ENCODE results near the gene VPS52. TPM values are rescaled to one million over a fixed set of nuclear protein-coding genes. Genes with fewer than 3 reads are reported as not detected.
A peak's percentile ranks its signal among the peaks of the same experiment; 100 is the strongest.

The VPS52 gene
- total and polyA plus RNA-seq, 9 of the 15 experiments (the other 6 are each of a cell fraction or from before 2014, with no cell fraction given): 24.4 to 103 (median 40.2) TPM

- H3K36me3 ChIP-seq (ENCODE audit: control insufficient read depth, insufficient read depth, low read length): peaks cover 89% of the 10 kb centered on the region
- H3K9ac ChIP-seq (ENCODE audit: insufficient read depth in 1 of 2, low read depth in 2 of 2, low read length in 2 of 2): peak overlapping the region in 1 of 2 experiments; percentile 30; a peak in 2 of 4 replicates
- in situ Hi-C loops (cut with MboI): no loop called here
- DNase-seq (ENCODE audit: extremely low read depth in 1 of 4, low spot score in 3 of 4) (no peak), FAIRE-seq (no peak), ATAC-seq (no peak)
- ChIA-PET CTCF (ENCODE audit: low intra/inter-chr PET ratio) (interaction anchor here (1.2 to 6.6 kb wide), 7 partner anchors 19 to 145 kb away, joined by 5 to 64 read pairs (median 14); partner anchors contain the start of genes CUTA, KIFC1 and RGL2), POLR2A (interaction anchor here (0.7 to 8.1 kb wide), 4 partner anchors 8 to 19 kb away, joined by 3 to 90 read pairs (median 10); partner anchors contain the start of genes PFDN6, RPS18, VPS52 and WDR46)
- no peak overlapping the region for H2AFZ ChIP-seq (ENCODE audit: low read depth, low read length)
- no peak for TF ChIP-seq NR2C2 (CRISPR knock-in tag; IDR thresholded peaks at IDR 0.05)
- 0 out of 2 replicates have a peak, but pooled peaks have one; percentile 2 for TF ChIP-seq NR2C2 (tag; IDR thresholded peaks at IDR 0.05)
- no peak for TF ChIP-seq CCNT2 (IDR thresholded peaks at IDR 0.05; ENCODE audit: borderline replicate concordance, extremely low read depth, insufficient read length, low read depth, low read length)
- TF ChIP-seq PTRF (tag; IDR thresholded peaks at IDR 0.05): no peak
- no peak for TF ChIP-seq HOMEZ (CRISPR knock-in tag; IDR thresholded peaks at IDR 0.05)
- no peak for TF ChIP-seq KLF6 (CRISPR knock-in tag; IDR thresholded peaks at IDR 0.05; ENCODE audit: borderline replicate concordance)
- TF ChIP-seq ZNF511 (CRISPR knock-in tag; IDR thresholded peaks at IDR 0.05): 0 out of 2 replicates have a peak, but pooled peaks have one; percentile 30
- no peak for TF ChIP-seq MLLT1 (IDR thresholded peaks at IDR 0.05)
- no peak for TF ChIP-seq ZNF175 (CRISPR knock-in tag; IDR thresholded peaks at IDR 0.05; ENCODE audit: low read depth)
- 0 out of 2 replicates have a peak, but pooled peaks have one; percentile 41 for TF ChIP-seq ZC3H4 (CRISPR knock-in tag; IDR thresholded peaks at IDR 0.05; ENCODE audit: borderline replicate concordance)
- TF ChIP-seq RBFOX2 (IDR thresholded peaks at IDR 0.05; ENCODE audit: low read depth, low read length): peak; percentile 51
- peak; percentile 55 for TF ChIP-seq POLR2G (IDR thresholded peaks at IDR 0.05; ENCODE audit: low read depth, low read length)
- TF ChIP-seq HIVEP1 (CRISPR knock-in tag; IDR thresholded peaks at IDR 0.05): no peak
- no peak for TF ChIP-seq ATF6 (CRISPR knock-in tag; IDR thresholded peaks at IDR 0.05)
- WGBS (ENCODE audit: insufficient coverage, low coverage, missing lambda C conversion rate): 89% methylated on average over 6 of the region's 6 CpGs
- H3K79me2 ChIP-seq (ENCODE audit: control insufficient read depth, insufficient read depth, low read length): peaks cover 10% of the 10 kb centered on the region
- H4K20me1 ChIP-seq (replicated peaks; ENCODE audit: control insufficient read depth, insufficient read depth, low read length): peaks cover 13% of the 10 kb centered on the region
- no peaks in the 10 kb centered on the region for H3K9me1 ChIP-seq (ENCODE audit: control insufficient read depth, insufficient read depth, low read length)
- H3K4me1 ChIP-seq (replicated peaks in 1 of 2; ENCODE audit: control insufficient read depth in 2 of 2, insufficient read depth in 2 of 2, low read length in 2 of 2): peaks cover 16 to 39% of the 10 kb centered on the region in 2 experiments; a peak in 4 of 5 replicates
- intact Hi-C loops (cut with micrococcal nuclease): loop anchor here (1.0 to 2.0 kb wide), 4 partner anchors 19 to 146 kb away; no protein-coding TSS in a partner anchor
- no peak overlapping the region for H3K27ac ChIP-seq (ENCODE audit: extremely low read depth, low read depth, low read length)
- no peaks in the 10 kb centered on the region for H3K27me3 ChIP-seq (ENCODE audit: control insufficient read depth in 2 of 2, insufficient read depth in 2 of 2, low read length in 2 of 2)
- H3K9me3 ChIP-seq (replicated peaks; ENCODE audit: control insufficient read depth, insufficient read depth, low read depth, low read length): no peaks in the 10 kb centered on the region
- H3K4me3 ChIP-seq: no peak overlapping the region
- H3K4me2 ChIP-seq (ENCODE audit: insufficient read depth, low read length): no peak overlapping the region; the same call in 1 of the 2 replicates
- BruUV-seq (replicated peaks): no TSS peak
These were observed 8.9 kb upstream of the VPS52 start for GRCh38 chr6:33280539-33280938.
